GM12801 (cell line): ENCODE data around the gene FAM107A.

Experiments used
- CTCF ChIP-seq: IDR thresholded peaks from one replicate; pipeline ENCODE4 v1.5.1; 2011; ENCODE audit warnings: control low read depth; ENCODE audit not compliant: insufficient read length; ENCODE audit errors: extremely low read depth

The FAM107A gene

GRCh38 chr3:58591517-58592510 is 14.6 kb upstream of the FAM107A start:
- no peak for TF ChIP-seq CTCF

GRCh38 chr3:58588030-58588614 is 10.9 kb upstream of the FAM107A start:
- no peak for TF ChIP-seq CTCF

DNA sequence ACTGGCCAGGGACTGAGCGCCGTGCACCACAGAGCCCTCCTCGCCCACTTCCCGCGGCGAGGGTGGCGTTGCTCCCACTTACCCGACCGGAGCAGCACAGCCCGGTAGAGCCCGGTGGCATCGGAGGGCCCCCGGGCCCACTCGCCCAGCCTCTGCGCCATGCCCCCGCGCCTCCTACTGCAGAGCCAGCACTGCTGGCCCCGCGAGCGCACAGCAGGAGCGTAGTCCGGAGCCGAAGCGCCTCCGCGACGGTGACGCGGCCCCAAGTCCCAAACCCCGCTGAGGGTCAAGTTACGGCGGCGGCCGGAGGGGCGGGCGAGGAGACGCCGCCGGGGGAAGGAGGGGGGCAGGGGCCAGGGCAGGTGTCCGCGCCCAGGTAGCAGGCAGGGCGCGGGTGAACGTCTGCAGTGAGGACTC is 9.6 kb upstream of the FAM107A start:
- TF ChIP-seq CTCF: no peak

- TF ChIP-seq CTCF: no peak
Measured at GRCh38 chr3:58585994-58586393, 8.8 kb upstream of the FAM107A start.

GRCh38 chr3:58585005-58585786 is 8.0 kb upstream of the FAM107A start:
- TF ChIP-seq CTCF: no peak

- TF ChIP-seq CTCF: no peak
Measured at GRCh38 chr3:58584690-58585004, 7.5 kb upstream of the FAM107A start.
